ENCODE results near the gene CRHBP.
"Not testable (repeated sequence)": the region's sequence is repeated elsewhere in the genome, so short reads cannot be mapped to it uniquely, and the experiment has no call there.

Gene CRHBP

GRCh38 chr5:76960004-76960625 is 7.3 kb downstream of the CRHBP start:
- DNase-seq: no peak

DNA sequence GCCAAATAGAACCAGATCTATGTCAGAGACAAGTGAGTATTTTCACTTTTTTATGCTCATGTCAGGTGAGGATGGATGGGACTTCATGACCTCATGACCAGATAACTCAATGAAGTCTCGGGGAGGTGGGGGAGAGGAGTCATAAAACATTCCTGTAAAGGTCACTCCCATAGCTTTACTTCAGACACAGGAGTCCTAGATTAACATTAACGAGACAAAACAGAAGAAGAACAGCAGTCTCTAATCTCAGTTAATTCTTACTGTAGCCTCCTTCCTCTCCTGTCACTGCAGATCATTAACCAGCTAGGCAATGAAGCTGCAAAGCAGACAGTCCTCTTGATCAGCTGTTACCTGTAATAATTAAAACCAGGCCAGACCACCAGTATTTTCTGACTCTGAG is 11.2 kb downstream of the CRHBP start:
- DNase-seq: no peak

DNA sequence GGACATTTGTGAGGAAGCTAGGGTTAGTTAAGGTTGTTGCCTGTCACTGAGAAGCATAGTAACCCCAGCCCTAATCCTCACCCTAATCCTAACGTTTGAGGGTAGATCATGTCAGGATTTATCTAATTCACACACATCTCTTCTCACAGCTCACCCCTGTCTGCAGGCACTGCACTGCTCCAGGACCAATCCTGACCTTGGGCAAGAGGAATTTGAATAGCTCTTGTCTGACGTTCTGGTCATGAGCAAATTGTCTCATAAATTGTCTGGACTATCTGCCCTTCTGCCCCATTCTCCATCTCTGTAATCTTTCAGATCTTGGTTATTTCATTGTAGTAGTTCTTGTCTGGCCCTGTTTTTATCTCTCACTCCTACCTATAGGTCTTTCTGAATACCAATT is 18.7 kb downstream of the CRHBP start:
- DNase-seq: no peak

- no peak for DNase-seq
These were observed 19.8 kb downstream of the CRHBP start for GRCh38 chr5:76972689-76973088.

DNA sequence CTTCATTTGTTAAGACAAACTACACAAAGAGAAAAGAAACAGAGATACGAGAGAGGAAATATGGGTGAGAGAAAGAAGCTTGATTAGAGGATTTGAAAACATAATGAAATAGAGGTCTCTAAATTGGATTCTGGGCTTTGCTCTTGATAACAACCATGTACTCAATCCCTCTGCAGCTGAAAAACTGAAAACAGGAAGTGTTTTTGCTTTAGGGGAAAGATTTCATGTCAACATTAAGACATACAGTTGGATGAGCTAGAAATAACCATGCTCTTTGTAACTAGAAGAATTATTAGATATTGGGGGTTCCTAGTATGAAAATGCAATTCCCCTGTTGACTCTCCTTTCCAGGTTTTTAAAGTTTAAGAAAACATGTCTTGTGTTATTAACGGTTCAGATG is 21.9 kb downstream of the CRHBP start:
- no peak for DNase-seq

- DNase-seq: no peak
These were observed 26.0 kb downstream of the CRHBP start for GRCh38 chr5:76978869-76979268.

- DNase-seq: no peak
These were observed 27.8 kb downstream of the CRHBP start for GRCh38 chr5:76980518-76981144.

GRCh38 chr5:76982450-76982849 is 29.6 kb downstream of the CRHBP start:
- DNase-seq: no peak

GRCh38 chr5:76983468-76983867 is 30.6 kb downstream of the CRHBP start:
- no peak for DNase-seq

DNA sequence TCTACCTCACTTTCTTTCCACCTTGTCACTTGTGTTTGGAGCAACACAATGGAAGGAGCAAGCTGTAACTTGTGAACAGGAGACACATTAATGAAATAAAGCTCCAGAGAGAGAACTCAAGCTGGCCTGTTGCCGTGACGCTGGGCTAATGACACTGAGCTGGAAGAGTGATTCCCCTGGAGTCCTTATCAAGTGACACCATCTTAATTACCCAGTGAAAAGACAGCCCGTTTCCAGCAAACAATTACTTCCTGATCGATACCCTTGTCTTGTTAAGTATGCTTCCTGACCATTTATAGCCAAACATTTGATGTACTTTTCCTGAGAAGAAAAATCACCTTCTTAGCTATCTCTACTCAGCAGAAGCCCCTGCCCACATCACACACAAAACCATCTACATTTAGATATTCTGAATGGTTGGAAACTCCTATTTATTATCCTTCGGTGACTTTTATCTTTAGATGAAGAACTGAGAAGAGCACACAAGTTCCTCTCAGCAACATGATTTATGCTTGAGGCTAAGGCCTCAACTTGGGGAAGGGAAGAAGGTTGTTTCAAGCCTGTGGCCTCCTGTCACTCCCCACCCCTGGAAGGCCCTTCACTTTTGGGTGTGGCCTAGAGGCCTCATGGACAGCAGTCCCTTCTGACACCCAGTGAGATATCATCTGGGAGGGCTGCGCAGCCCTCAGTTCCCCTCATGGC is 34.1 kb downstream of the CRHBP start:
- DNase-seq: no peak

DNA sequence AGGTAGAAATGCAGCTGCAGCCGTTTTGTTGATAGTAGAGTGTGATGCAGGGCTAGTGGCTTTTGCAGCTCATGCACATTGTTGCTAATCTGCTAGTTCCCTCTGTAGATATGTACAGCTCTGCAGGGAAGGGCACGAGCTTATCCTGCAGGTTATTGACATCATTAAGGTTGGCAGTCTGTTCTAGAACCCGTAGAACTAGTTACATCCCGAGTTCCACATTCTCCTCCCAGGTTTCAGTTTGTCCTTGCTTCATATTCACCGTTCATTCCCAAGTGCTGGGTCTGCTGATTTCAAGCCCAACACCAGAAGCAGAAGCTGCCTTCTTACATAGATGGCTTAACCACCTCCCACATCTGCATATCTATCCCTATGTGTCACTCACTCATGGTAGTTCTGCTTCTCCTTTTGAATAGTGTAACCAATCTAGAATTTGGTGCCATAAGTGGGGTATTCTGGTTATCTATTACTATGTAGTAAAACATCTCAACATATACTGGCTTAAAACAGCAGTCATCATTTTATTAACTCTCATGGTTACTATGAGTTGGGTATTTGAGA is 38.1 kb downstream of the CRHBP start:
- no peak for DNase-seq

DNA sequence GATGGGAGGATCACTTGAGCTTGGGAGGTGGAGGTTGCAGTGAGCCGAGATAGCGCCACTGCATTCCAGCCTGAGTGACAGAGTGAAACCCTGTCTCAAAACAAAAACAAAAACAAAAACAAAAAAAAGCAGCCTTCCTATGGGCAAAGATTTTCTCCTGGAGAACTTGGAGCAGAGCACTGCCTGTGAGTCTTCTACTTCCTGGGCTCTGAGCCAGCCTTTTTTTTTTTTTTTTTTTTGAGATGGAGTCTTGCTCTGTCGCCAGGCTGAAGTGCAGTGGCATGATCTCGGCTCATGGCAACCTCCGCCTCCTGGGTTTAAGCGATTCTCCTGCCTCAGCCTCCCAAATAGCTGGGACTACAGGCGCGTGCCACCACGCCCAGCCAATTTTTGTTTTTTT is 40.6 kb downstream of the CRHBP start:
- not testable (repeated sequence) for DNase-seq

DNA sequence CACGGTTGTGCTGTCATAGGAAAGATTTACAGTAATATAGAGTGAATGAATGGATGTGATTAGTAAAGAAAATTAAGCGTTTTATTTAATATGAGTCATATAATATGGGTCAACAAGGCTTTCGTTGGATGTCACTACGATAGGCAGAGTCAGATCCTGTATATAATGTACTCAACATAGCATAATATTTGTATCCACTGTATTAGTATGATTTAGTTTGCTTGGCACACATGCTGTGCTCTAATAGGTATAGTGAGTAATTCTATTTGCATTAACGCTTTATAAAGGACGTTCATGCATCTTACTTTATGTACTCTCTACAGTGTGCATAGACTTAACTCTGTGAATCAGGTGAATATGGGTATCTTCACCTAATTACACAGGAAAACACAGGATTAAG is 41.5 kb downstream of the CRHBP start:
- no peak for DNase-seq

DNA sequence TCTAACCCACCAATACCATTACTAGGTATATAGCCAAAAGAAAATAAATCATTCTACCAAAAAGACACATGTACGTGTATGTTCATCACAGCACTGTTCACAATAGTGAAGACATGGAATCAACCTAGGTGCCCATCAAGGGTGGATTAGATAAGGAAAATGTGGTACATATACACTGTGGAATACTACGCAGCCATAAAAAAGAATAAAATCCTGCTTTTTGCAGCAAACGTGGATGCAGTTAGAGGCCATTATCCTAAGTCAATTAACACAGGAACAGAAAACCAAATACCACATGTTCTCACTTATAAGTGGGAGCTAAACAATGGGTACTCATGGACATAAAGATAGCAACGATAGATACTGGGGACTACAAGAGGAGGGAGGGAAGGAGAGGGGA is 45.4 kb downstream of the CRHBP start:
- not testable (repeated sequence) for DNase-seq

DNA sequence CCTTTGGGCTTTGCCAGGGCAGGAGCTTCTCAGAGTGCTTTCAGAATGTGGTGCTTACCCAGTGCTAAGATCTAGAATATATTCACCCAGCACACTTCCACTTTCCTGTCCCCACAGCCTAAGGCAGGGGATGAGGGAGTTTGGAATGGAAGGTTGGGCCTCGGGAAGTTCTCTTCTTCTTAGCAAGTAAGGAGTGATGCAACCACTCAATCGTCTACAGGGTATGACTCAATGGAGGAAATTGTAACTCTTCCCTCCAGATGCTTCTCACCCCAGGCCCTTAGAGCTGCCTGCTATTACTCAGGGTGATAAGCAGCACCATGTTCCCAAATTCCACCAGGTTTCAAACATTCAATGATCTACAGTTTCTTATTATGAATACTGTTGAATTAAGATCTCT is 46.6 kb downstream of the CRHBP start:
- DNase-seq: no peak

- DNase-seq: no peak
These were observed 50.4 kb downstream of the CRHBP start for GRCh38 chr5:77003246-77003645.

GRCh38 chr5:77006124-77006523 is 53.3 kb downstream of the CRHBP start:
- no peak for DNase-seq

- no peak for DNase-seq
These were observed 55.6 kb downstream of the CRHBP start for GRCh38 chr5:77008413-77008812.

DNA sequence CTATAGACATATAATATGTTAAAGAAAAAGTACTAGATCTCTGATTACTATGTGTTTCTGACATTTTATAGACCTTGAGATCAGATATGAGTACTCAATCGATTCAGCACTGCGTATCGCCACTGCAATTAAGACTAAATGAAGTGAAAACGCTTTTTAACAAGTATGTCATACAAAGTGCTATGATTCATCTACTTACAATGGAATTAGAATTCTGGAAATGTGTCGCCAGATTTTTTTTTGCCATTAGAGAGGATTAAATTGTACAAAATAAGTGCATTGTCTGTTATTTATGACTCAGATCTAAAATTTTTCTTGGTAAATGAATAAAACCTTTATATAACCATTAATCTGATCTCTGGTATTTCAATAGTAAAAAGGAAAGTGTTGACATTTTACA is 57.4 kb downstream of the CRHBP start:
- DNase-seq: no peak

- DNase-seq: no peak
These were observed 58.7 kb downstream of the CRHBP start for GRCh38 chr5:77011498-77011897.

DNA sequence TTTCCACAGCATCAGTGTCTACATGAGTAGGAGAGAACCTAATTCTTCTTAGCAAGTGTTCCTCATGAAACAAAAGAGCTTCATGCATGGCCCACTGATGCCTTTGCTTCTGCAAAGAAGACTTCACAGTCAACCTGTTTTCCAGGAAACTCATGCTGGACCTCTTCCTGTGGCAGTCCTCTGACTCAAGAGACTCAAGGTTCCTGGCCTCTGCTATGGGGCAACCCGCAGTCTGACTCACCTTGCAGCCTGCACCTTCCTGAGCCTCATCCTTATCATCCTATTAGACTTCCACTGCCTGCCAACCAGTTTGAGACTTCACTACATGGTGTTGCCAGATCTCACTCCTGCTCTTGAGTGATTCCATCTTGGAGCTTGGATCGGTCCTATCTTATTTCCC is 59.8 kb downstream of the CRHBP start:
- DNase-seq: no peak

DNA sequence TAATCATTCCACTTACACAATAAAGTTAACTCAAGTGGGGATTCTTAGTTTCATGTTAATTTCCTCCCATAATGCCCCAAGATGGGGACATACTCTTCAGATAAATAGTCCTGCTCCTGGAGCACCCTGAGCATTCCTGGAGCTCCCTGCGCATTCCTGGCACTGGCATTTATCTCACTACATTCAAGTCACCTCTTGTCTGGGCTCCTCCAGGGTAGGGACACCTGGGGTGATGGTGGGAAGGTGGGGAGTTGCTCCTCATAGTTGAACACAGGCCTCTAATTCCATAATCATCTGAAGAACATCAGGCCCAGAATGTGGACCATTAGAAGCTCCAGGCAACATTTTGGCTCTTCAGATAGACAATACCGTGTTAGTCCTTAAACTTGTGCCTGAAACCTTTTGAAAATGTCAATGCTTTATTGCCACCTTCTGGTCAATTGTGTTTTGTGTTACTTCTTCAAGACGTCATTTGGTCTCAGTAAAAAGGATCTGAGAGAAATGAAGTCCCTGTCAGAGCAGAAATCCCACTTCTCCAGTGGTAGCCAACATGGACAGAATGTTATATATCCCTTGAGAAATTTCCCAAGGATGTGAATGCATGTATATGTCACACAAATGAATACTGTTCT is 63.2 kb downstream of the CRHBP start:
- no peak for DNase-seq

- no peak for DNase-seq
These were observed 64.1 kb downstream of the CRHBP start for GRCh38 chr5:77016962-77017361.

DNA sequence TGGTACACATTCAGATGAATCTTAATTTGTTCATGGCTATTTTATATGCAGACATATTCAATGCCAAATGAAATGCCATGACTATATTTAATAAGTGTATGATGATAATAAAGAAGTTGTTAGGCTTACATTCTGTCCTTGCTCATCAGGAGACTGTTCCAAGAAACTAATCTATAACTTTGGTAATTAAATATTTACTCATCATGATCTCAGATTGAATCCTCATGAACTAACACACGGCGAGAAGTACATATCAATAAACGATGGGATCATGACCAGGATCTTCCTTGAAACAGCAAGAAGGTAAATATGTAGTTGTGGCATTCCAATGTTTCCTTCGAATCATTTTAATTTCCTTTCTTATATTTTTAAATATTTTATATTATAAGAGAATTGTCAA is 64.8 kb downstream of the CRHBP start:
- no peak for DNase-seq
